Activated T-cell treated with anti-CD3 and anti-CD28 coated beads, Interleukin-2, amount 50 U/mL, for 1 hour (primary cell): Measurements from ENCODE around the gene PLA2G5.

ENCODE experiments used
- DNase-seq: peaks from one replicate; pipeline ENCODE4 v3.0.0-alpha.2; 2020

Gene PLA2G5

DNA sequence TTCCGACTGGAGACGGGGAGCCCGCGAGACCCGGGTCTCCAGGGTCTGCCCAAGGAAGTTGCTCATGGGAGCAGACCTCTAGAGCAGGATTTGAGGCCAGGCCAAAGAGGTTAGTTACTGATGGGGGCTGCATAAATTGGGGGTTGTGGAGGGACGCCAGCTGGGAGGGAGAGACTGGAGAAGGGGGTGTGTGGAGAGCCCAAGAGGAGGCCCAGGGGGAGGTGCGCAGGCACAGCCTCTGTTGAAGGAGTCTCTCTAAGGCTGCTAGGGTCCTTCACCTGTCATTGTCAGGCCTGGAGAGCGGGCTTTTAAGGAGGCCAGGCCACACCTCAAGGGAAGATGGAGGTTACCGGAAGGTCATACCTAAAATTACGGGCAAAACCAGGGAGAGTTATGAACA, 363 bp downstream of the PLA2G5 start:
- DNase-seq: no peak

DNA sequence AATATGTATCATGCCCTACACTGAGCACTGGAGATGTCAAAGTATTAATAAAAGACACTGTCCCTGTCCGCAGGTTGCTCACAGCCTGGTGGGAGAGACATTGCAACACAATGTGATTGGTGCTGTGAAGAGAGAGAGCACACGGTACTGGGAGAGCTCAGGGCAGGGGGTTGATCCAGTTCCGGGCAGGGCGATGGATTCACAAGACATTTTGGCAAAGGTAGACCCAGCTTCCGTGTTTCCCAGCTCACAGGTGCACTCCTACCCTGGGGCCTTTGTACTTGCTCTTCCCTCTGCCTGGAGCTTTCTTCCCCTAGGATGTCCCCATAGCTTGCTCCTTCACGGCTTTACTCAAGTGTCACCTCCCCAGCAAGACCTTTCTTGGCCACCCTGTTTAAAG, 1.4 kb downstream of the PLA2G5 start:
- DNase-seq: no peak

DNA sequence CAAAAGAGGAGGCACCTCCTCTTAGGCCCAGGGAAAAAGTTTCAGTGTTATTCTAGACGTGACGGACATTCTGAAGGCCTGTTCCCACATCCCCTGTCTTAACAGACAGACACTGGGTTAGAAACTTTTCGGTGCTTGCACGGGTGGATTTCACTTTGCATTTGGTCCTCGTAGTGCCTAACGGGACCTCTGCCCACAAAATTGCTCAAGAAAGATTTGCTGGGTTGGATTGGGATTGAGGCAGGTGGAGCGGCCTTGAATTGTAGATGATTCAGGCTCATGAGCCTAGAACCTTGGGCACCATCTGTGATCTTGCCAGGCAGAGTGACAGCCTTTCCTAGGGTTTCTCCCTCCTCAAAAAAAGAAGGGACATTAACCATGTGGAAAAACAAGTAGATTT, 2.8 kb downstream of the PLA2G5 start:
- DNase-seq: no peak

DNA sequence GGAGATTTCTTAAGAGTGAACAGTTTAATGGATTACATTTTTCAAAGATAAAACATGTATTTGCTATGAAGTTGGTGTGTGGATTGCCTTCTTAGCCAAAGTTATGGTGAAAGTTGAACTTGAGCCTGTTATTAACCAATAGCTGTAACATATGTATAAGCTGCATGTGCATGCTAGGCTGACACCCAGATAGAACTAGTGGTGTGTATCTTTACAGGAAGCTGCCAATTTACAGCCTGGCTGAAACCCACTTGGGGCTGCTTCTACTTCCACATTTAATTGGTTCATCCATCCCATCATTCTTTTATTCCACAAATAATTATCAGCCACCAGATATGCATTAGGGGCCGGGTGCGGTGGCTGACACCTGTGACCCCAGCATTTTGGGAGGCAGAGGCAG, 3.3 kb downstream of the PLA2G5 start:
- DNase-seq: no peak

DNA sequence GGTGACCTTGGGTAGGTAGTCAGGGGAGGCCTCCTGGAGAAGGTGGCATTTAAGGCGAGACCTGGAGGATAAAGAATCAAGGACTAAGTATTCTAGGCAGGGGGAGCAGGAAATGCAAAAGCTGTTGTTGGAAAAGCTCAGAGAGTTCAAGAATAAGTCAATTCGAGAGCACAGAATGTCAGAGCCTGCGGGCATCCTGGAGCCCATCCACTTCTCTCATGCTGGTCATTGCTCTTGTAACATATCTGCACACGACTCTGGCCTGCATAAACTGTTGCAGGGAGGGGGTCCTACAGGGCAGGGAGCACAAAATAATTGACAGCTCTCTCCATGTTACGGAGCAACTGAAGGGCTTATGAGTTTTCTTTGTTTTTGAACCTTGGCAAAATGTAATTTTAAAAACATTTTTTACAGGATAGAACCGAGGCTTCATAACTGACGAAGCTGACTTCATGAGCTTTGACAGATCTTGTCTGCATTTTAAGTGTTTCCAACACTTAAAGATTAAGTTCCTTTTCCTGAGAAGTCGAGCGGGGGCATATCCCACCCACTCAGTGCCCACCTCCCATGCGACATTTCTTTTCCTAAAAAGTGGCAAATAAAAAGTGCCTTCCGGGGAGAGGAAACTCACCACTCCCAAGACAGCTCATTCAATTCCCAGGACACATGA, 4.2 kb downstream of the PLA2G5 start:
- no peak for DNase-seq

DNA sequence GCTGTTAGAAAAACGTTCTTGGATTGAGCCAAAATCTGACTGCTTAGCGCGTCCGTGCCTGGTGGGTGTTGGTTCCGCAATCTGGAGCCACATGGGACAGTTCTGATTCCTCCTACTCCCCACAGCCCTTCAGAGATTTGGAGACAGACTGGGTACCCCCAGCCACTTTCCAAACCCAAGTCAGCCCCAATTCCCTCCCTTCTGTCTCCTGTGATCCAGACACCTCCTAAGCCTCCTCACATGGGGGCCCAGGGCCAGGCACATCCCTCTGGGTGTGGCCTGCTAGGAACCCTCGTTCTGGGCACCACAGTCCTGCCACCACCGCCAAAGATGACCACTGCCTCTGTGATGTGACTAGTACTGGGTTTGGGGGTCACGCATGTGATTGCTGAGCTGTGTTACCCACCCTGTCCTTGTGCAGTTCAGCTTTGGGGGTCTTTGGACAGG, 4.8 kb downstream of the PLA2G5 start:
- no peak for DNase-seq

DNA sequence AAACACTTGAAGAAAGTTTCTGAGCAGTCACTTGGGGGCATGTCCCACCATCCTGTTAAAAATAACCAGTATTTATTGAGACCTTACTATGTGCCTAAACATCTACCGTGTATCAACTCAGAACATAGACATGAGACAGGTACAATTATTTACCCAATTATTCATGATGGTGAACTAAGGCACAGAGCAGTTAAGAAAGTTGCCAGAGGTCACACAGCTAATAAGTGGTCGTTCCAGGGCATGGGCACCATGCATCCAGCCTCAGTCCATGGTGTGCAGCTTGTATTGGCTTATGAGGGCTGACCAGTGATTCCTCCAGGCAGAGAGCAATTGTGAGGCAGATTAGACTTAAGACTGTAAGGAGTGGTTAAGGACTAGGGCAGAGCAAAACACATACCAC, 5.4 kb downstream of the PLA2G5 start:
- no peak for DNase-seq

DNA sequence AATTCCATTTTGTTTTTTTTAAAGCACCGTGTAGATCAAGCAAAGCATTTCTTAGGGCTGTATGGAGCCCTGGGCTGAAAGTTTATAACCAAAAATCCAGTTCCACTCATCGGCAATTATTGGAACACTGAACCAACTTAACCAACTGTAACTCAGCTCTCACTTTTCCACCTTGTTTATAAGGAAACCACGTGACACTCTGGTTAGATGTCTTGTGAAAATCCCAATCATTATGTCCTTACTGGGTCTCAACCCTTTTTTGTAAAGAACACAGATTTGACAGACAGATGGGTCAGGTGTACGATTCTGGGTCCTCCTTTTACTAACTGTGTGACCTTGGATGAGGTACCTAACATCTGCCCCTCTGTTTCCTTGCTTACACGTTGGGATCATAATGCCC, 6.2 kb downstream of the PLA2G5 start:
- DNase-seq: no peak

DNA sequence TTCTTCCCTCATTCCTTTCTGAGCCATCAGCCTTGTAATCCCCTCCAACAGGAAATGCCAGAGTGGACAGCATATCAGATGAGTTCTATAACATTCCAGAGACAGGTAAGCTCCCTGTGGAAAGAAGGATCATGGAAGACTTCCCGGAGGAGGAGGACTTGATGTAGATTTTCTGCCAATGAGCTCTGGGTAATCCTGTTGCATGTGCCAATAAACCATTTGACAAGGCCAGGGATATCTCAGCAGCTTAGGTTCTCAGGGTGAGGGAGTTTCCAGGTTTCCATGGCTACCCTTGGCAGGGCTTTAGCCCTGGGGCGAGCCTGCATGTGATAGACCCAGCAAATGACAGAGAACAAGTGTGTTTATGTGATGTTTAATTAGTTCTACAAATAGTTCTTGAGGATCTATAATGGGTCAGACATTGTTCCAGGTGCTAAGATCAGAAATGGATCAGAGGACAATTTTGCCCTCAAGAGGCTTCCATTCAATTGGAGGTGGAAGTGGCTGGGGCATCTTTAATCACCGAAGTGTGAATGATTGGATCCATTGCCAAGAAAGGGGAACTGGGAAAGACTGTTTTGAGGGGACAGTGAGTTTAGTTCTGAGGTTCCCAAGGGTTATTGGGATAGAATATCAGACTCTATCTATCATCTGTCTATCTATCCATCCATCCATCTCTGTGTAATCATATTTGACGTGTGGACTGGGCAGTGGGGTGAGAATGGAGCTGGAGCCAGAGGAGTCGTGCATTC, 6.9 kb downstream of the PLA2G5 start:
- DNase-seq: no peak

DNA sequence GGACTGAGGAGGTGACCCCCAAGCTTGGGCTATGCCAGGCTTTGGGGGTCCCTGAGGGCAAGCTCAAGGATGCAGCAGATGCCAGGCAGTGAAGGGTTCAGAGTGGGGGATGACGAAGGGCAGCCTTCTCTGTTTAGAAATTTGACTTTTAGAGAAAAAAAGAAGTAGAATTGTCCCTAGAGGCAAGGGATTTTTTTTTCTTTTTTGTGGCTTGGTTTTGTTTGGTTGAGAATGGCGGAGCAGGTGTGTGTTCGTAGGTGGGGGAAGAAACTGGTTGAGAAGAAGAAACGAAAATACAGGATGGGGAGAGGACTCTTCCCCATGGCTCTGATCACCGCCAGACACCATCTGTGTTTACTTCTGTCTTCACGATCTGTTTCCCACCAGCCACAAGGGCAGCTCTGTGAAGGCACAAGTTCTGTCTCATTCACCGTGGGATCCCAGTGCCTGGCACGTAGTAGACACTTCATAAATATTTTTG, 8.2 kb downstream of the PLA2G5 start:
- no peak for DNase-seq

DNA sequence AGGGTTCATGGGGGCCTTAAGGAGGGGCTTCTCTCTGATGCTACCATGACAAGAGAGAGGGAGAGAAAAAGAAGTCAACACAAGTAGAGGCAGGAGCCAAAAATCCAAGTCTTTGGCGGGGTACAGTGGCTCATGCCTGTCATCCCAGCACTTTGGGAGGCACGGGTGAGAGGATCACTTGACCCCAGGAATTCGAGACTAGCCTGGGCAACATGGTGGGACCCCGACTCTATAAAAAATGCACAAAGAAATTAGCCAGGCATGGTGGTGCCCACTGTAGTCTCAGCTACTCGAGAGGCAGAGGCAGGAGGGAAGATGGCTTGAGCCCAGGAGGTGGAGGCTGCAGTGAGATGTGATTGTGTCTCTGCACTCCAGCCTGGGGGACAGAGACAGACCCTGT, 8.7 kb downstream of the PLA2G5 start:
- DNase-seq: no peak

DNA sequence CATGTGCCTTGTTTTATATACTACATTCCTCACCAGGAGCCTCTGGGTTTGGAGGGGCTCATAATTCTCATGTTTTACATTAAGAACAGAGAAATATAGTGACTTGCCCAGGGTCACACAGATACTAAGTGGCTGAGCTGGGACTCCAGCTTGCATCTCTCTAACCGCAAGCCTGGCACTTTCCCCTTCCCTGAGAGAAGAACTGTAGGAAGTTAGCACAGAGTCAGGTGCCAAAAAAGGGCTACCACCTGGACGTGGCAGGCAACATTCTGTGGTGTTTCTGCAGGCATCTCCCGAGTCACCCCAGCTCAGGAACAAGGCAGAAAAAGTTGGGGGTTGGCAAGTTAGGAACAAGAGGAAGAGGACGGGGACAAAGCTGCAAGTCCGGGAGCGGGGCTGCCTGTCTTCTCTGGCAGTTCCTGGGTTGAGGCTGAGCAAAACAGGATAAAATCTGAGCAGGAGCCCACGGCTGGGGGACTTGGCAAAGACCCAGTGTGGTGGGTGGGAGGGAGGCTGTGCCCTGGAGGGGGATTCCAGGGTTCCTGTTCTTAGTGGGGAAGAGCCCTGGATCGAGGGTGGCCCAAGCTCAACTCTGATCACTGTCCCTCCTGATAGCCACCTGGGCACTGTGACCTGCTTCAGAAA, 9.8 kb downstream of the PLA2G5 start:
- no peak for DNase-seq

DNA sequence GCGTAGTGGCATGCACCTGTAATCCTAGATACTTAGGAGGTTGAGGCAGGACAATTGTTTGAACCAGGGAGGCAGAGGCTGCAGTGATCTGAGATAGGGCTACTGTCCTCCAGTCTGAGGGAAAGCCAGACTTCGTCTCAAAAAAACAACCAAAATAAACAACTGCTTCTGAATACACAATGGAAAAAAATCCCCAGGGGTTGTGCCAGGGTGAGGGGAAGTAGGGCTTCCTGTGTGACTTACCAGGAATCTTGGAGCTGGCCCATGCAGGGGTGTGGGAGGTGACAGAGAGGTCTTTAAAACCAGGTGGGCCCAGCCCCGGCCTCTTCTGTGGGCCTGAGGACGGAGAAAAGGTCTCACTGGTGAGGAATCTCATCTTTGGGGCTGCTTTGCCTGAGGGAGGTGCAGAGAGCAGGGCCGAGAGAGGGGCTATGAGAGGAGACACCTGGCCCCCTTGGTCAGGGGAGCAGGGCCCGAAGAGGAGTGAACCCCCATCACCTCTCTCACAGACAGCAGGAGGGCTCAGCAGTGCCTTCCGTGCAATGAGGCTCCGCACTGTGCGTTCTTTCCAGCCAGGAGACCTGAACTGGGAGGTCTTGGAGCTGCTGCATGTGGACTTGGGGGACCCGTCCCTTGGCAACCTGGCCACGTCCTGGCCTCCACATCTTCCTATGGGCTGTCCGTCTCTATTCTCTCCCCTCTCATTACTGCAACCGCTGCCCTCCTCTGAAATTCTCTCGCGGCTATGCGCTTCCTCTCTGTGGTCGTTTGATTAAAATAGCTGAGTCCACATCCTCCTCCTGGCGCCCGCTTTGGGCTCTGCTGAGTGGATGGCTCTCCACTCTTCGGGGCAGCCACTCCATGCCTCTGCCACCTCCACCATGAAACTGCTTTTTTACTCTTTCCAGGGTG, 10.7 kb downstream of the PLA2G5 start:
- no peak for DNase-seq

DNA sequence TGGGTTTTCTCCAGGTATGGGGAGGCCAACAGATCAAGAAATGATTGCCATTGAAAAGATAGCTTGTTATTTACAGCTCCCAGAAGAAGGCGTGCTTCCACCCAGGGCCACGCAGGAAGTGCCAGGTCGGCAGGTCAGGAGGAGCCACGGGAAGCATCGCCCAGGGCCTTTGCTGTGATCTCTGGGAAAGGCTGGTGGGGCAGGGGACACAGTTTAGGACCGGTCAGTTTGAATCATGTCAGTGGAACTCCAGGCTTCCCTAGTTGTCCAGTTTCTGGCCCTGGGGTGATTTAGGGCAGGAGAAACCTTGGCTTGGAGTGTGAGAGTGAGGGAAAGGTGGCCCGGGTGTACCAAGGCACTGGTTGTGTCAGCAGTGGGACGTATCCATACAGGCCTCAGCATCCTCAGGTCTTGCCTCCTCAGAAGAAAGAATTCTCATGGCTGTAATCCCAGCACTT, 11.4 kb downstream of the PLA2G5 start:
- DNase-seq: no peak

DNA sequence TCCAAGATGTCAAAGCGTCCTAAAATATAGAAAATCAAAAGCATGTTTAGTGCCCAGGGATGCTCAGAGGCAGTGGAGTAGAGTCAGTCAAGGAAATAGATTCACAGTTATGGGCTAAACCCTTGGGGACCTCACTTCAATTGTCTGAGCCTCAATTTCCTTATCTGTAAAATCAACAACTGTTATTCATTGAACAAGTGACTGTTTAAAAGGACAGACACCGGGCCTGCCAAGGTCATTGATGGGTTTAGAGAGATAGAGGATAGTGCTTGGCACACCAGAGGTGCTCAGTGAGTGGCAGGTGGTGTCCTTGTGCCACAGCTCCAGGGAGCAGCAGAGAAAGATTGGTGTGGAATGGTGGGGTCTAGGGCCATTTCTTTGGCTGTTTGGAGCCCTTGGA, 12.8 kb downstream of the PLA2G5 start:
- DNase-seq: no peak

DNA sequence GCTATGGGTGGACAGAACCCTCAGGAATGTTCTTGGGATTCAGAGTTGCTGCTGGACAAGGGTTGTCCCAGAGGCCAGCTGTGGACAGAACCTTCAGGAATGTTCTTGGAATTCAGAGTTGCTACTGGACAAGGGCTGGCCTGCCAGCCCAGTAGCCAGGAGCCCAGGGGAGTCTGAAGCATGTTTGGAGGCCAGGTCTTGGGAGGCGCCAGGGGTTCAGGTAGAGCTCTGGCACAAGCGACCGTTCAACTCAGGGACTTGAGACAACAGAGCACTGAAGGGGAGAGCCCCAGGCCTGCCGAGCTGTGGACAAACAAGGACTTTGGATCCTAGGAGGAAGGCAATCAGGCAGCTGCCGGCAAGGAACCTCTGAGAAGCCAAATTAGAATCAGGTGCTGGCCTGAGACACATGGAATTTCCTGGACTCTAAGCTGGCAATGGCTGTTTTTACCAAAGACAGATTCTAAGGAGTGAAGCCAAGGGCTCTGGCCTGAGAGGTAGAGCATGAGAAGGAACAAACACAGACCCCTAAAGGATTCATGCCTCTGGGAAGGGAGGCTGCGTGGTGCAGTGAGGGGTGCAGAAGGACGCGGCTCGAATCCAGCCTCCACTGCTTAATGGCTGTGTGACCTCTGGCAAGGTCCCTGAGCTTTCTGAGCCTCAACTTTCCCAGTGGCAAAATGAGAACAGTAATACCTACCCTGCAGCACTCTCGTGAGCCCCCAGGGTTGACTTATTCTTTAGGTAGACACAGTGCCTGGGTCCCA, 13.4 kb downstream of the PLA2G5 start:
- no peak for DNase-seq

DNA sequence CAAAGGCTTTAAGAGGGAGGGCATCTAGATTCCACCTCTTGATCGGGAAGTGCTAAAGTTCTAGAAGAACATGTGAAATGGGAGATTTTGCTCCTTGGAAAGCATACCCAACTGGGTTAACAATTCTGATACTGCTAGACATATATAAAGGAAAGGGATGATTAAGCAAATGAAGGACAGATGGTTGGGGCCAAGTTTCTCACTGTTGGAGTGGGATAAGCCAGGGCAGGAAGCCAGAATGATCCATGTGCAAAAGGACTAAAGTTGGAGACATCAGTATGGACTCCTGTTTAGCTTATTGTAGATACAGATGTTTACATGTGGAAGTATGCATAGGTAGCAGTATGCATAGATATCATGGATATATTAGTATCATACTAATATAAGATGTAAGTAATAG, 16.8 kb downstream of the PLA2G5 start:
- no peak for DNase-seq

DNA sequence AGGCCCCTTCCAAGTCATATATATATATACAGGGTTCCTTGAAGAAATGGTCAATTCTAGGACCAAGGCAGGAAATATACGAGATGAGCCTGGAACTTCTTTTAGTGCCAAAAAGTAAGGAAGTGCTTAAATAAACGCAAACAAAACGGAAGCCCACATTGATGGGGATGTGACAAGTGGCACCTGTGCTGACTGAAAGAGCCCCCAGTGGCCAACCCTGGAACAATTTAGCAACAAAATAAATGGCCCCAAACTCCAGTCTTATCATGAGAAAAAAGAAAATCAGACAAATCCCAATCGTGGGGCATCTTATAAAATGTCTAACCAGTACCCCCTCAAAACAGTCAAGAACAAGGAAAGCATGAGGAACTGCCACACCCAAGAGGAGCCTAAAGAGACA, 17.7 kb downstream of the PLA2G5 start:
- DNase-seq: no peak

DNA sequence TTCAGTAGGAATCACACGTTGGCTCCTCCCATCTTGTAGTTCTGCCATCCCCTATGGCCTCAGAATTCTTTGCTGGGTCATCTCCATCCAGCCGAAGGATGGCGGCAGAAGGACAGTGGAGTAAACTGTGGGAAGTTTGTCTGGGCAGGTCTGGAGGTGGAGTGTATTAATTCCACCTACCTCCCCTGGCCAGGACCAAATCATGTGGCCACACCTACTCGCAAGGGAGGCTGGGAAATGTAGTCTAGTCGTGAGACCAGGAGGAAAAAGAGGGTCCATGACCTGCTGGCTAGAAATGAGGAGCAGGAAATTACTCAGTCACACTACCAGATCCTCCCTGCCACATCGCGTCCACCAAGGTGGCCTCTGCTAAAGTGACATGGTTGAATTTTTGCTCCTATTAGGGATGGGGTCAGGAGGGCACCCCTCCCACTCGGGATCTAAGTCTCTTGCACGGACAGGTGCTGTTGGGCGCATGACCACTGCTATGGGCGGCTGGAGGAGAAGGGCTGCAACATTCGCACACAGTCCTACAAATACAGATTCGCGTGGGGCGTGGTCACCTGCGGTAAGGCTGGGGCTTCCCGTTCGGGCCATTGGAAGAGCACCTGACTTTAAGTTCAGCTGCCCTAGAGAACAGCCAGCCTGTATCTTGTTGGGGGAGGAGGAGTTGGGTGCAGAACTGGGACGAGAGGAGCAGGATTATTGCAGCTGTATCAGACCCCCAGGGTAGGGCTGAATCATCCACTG, 19.5 kb downstream of the PLA2G5 start:
- no peak for DNase-seq

DNA sequence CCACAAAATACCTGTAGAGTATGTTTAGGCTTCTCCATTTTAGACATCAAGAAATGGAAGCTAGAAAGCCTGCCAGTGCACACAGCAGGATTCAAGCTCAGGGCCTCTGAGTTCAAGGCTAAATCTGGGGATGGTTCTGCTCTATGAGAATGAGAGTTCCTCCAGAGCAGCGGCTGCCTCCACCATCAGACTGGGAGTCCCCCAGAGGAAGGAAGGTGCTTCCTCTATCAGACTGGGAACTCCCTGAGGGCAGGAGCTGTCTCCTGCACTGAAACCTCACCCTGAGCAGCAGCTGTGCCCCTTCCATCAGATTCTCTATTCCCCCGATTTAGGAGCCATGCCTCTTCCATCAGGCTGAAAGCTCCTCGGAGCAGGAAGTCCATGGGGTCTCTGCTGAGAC, 20.1 kb downstream of the PLA2G5 start:
- no peak for DNase-seq

DNA sequence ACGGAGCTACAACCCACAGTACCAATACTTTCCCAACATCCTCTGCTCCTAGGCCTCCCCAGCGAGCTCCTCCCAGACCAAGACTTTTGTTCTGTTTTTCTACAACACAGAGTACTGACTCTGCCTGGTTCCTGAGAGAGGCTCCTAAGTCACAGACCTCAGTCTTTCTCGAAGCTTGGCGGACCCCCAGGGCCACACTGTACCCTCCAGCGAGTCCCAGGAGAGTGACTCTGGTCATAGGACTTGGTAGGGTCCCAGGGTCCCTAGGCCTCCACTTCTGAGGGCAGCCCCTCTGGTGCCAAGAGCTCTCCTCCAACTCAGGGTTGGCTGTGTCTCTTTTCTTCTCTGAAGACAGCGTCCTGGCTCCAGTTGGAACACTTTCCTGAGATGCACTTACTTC, 20.6 kb downstream of the PLA2G5 start:
- no peak for DNase-seq
